ENCODE measurements around the gene CHMP2A.
A peak's percentile ranks its signal among the peaks of the same experiment; 100 is the strongest.
"Not testable (repeated sequence)": the region's sequence is repeated elsewhere in the genome, so short reads cannot be mapped to it uniquely, and the experiment has no call there.

The CHMP2A gene

GRCh38 chr19:58544591-58545285, 10.2 kb downstream of the CHMP2A start:
- Mint-ChIP-seq H3K4me1 (ENCODE audit: low read depth) (peaks cover 46% of the 10 kb centered on the region), H3K27me3 (no peaks in the 10 kb centered on the region), H3K4me3 (peak overlapping the region; percentile 92), H3K27ac (peak overlapping the region; percentile 95), H3K36me3 (ENCODE audit: low read depth) (peaks cover 54% of the 10 kb centered on the region), H3K9me3 (no peaks in the 10 kb centered on the region)
- intact Hi-C loops (cut with micrococcal nuclease): loop anchor here (2.0 kb wide), 1 partner anchor 14 kb away; the partner anchor contains the start of gene UBE2M

GRCh38 chr19:58543826-58544590, 10.9 kb downstream of the CHMP2A start, which contains the start of gene TRIM28:
Gene TRIM28, plus strand, starts transcription at chr19:58544064. Its CDS starts 694 bp downstream, at chr19:58544758.
- Mint-ChIP-seq H3K4me1 (ENCODE audit: low read depth) (peaks cover 42% of the 10 kb centered on the region), H3K27me3 (no peaks in the 10 kb centered on the region), H3K27ac (peak within 1 kb of the TSS; percentile 95), H3K4me3 (peak within 1 kb of the TSS; percentile 92), H3K36me3 (ENCODE audit: low read depth) (peaks cover 47% of the 10 kb centered on the region), H3K9me3 (no peaks in the 10 kb centered on the region)
- intact Hi-C loops (cut with micrococcal nuclease): loop anchor here (2.0 kb wide), 2 partner anchors 15 to 25 kb away; partner anchors contain the start of genes UBE2M and ZBTB45

- H3K4me1 Mint-ChIP-seq (ENCODE audit: low read depth): peaks cover 48% of the 10 kb centered on the region
- intact Hi-C loops (cut with micrococcal nuclease): loop anchor here (2.0 kb wide), 1 partner anchor 24 kb away; the partner anchor contains the start of gene ZBTB45
- peak overlapping the region; percentile 95 for H3K27ac Mint-ChIP-seq
- not testable (repeated sequence) for H3K9me3 Mint-ChIP-seq
- peak overlapping the region; percentile 23 for H3K4me3 Mint-ChIP-seq
- peaks cover 10% of the 10 kb centered on the region for H3K27me3 Mint-ChIP-seq
- peaks cover 35% of the 10 kb centered on the region for H3K36me3 Mint-ChIP-seq (ENCODE audit: low read depth)
These were observed 12.1 kb downstream of the CHMP2A start for GRCh38 chr19:58542641-58543372.

- not testable (repeated sequence) for H3K9me3 Mint-ChIP-seq; H3K36me3 Mint-ChIP-seq (ENCODE audit: low read depth)
These were observed 15.7 kb downstream of the CHMP2A start for GRCh38 chr19:58539169-58539559.

GRCh38 chr19:58538257-58539168, 16.4 kb downstream of the CHMP2A start:
- Mint-ChIP-seq H3K27ac (peak overlapping the region; percentile 63), H3K9me3 (no peaks in the 10 kb centered on the region), H3K4me1 (ENCODE audit: low read depth) (peaks cover 26% of the 10 kb centered on the region), H3K4me3 (peak overlapping the region; percentile 61), H3K27me3 (peaks cover 22% of the 10 kb centered on the region), H3K36me3 (ENCODE audit: low read depth) (no peaks in the 10 kb centered on the region)
- intact Hi-C loops (cut with micrococcal nuclease): no loop called here

More at GRCh38 chr19:58539169-58539559, 15.7 kb downstream of the CHMP2A start:
- Mint-ChIP-seq H3K4me1 (ENCODE audit: low read depth) (peaks cover 26% of the 10 kb centered on the region), H3K27me3 (peaks cover 22% of the 10 kb centered on the region), H3K4me3 (peak overlapping the region; percentile 57), H3K27ac (peak overlapping the region; percentile 63)
- intact Hi-C loops (cut with micrococcal nuclease): not testable (repeated sequence)

GRCh38 chr19:58536852-58537798, 17.8 kb downstream of the CHMP2A start:
- peaks cover 22% of the 10 kb centered on the region for H3K27me3 Mint-ChIP-seq
- intact Hi-C loops (cut with micrococcal nuclease): no loop called here
- no peak overlapping the region for H3K4me3 Mint-ChIP-seq
- peaks cover 17% of the 10 kb centered on the region for H3K4me1 Mint-ChIP-seq (ENCODE audit: low read depth)
- no peak overlapping the region for H3K27ac Mint-ChIP-seq
- H3K36me3 Mint-ChIP-seq (ENCODE audit: low read depth): no peaks in the 10 kb centered on the region
- no peaks in the 10 kb centered on the region for H3K9me3 Mint-ChIP-seq

- Mint-ChIP-seq H3K36me3 (ENCODE audit: low read depth) (no peaks in the 10 kb centered on the region), H3K4me1 (ENCODE audit: low read depth) (peaks cover 16% of the 10 kb centered on the region), H3K4me3 (no peak overlapping the region), H3K27ac (no peak overlapping the region), H3K9me3 (no peaks in the 10 kb centered on the region), H3K27me3 (peaks cover 25% of the 10 kb centered on the region)
- intact Hi-C loops (cut with micrococcal nuclease): no loop called here
These were observed 19.0 kb downstream of the CHMP2A start for GRCh38 chr19:58535857-58536256.

- Mint-ChIP-seq H3K4me3 (no peak overlapping the region), H3K27me3 (peaks cover 5% of the 10 kb centered on the region), H3K4me1 (ENCODE audit: low read depth) (no peaks in the 10 kb centered on the region), H3K27ac (no peak overlapping the region), H3K9me3 (no peaks in the 10 kb centered on the region), H3K36me3 (ENCODE audit: low read depth) (no peaks in the 10 kb centered on the region)
- intact Hi-C loops (cut with micrococcal nuclease): no loop called here
These were observed 23.7 kb downstream of the CHMP2A start for GRCh38 chr19:58531034-58531840.

GRCh38 chr19:58529405-58529804, 25.5 kb downstream of the CHMP2A start:
- peaks cover 5% of the 10 kb centered on the region for H3K27me3 Mint-ChIP-seq

GRCh38 chr19:58522709-58523108, 32.2 kb downstream of the CHMP2A start:
- H3K27ac Mint-ChIP-seq: peak overlapping the region; percentile 19
- no peaks in the 10 kb centered on the region for H3K27me3 Mint-ChIP-seq
- intact Hi-C loops (cut with micrococcal nuclease): no loop called here
- no peaks in the 10 kb centered on the region for H3K9me3 Mint-ChIP-seq
- H3K36me3 Mint-ChIP-seq (ENCODE audit: low read depth): peaks cover 23% of the 10 kb centered on the region
- peaks cover 33% of the 10 kb centered on the region for H3K4me1 Mint-ChIP-seq (ENCODE audit: low read depth)
- H3K4me3 Mint-ChIP-seq: no peak overlapping the region

More at GRCh38 chr19:58529405-58529804, 25.5 kb downstream of the CHMP2A start:
- no peaks in the 10 kb centered on the region for H3K36me3 Mint-ChIP-seq (ENCODE audit: low read depth)
- no peak overlapping the region for H3K27ac Mint-ChIP-seq
- H3K9me3 Mint-ChIP-seq: no peaks in the 10 kb centered on the region
- H3K4me3 Mint-ChIP-seq: no peak overlapping the region
- intact Hi-C loops (cut with micrococcal nuclease): no loop called here
- H3K4me1 Mint-ChIP-seq (ENCODE audit: low read depth): no peaks in the 10 kb centered on the region

- H3K27me3 Mint-ChIP-seq: no peaks in the 10 kb centered on the region
- H3K9me3 Mint-ChIP-seq: no peaks in the 10 kb centered on the region
- H3K36me3 Mint-ChIP-seq (ENCODE audit: low read depth): peaks cover 34% of the 10 kb centered on the region
- intact Hi-C loops (cut with micrococcal nuclease): no loop called here
- H3K27ac Mint-ChIP-seq: peak overlapping the region; percentile 59
- H3K4me3 Mint-ChIP-seq: no peak overlapping the region
- H3K4me1 Mint-ChIP-seq (ENCODE audit: low read depth): peaks cover 41% of the 10 kb centered on the region
These were observed 33.3 kb downstream of the CHMP2A start for GRCh38 chr19:58521651-58522050.
